HG03159 (cell line): Measurements from ENCODE around the gene DENND1B.

Source experiments
- ATAC-seq: cut with Tn5 transposase; IDR thresholded peaks from one replicate; pipeline ENCODE4 v1.9.1; 2021; ENCODE audit warnings: mild to moderate bottlenecking, moderate library complexity; ENCODE audit not compliant: unreplicated experiment

Gene DENND1B

DNA sequence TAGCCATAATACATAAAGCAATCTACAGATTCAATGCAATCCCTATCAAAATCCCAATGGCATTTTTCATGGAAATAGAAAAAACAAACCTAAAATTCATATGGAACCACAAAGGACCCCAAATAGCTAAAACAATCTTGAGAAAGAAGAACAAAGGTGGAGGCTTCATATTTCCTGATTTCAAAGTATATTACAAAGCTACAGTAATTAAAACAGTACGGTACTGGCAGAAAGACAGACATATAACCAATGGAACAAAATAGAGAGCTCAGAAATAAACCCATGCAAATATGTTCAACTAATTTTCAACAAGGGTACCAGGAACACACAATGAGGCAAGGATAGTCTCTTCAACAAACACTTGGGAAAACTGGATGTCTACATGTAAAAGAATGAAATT is 87.0 kb downstream of the DENND1B start:
- ATAC-seq: no peak

DNA sequence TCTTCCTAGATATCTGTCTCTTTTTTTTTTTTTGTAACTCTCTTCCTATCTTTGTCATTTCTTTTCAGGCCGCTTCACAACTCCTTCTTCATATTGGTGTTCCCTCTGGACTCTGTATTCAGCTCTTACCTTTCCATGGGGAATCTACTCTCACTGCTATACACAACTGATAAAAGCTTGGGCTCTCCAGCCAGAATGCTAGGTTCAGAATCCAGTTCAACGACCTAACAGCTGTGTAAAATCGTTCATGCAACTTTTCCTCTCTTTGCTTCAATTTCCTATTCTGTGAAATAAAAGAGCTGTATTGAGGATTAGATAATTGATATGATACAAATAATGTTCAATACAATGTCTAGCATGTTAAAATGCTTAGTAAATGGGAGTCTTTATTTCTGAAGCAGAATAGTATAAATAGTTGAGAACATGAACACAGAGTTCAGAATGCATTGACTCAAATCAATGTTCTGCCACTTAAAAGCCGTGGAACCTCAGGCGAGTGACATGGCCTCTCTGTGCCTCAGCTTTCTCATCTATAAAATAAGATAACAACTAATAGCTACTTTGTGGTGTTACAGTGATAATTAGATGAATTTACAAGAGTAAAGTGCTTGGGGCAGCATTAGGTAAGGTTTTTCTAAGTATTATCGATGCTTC is 88.5 kb downstream of the DENND1B start:
- no peak for ATAC-seq

DNA sequence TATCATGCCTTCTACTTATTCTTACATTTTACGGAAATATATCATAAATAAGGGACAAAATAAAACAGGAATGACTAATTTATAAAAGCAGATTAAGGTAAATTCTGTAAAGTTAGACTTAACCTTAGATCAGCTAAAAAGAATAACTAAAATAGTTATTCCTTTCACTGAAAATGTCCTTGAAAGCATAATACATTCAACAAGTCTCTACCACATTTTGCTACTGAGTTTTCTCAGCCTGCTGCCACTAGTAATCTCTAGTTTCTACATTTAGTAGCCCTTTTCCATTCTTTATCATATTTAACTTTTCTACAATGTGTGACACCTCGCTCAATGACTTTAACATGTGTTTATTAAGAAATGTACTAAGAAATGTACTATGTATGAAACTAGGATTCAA is 89.0 kb downstream of the DENND1B start:
- ATAC-seq: no peak

DNA sequence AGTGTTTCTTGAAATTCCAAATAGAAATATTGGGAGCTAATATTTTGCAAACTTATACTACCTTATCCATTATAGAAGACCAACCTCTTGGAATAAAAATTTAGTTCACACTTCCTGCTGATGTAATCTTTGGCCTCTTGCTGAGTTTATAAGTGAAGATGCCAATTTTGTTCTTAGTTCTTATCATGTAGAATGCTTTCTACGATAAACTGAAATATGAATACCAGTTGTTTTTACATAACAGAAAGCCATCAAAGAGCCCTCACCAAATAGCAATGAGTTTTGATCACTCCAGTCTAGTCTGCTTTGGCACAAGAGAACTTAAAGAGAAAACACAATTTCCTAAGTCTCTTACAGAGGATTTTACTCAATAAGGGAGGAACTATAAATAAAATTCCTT is 89.5 kb downstream of the DENND1B start:
- no peak for ATAC-seq

DNA sequence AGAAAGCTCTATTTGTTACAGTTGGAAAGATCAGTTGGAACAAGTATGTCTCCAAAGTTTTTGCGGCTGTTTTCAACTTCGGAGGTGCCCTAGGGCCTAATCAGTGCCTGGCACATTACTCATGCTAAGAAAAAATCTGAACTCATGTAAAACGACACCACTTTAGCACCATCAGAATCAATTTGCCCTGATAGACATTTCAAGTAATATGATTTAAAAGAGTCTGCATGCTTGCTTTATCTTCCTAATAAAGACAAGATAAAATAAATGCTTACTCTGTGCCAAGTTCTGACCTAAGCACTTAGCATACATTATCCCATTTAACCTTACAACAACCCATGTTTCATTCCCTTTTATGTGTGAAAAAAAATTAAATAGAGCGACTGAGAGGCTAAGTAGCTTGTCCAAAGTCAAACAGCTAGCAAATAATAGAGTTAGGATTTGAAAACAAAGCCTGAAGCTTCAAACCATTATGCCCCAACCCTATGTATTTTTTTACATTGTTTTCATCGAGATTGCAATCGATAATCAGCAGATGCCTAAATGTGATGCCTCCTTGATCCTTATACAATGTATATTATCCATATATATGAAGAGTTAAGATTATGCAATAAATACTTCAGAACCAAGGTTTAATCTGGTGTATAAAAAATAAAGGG is 91.3 kb downstream of the DENND1B start:
- ATAC-seq: no peak

DNA sequence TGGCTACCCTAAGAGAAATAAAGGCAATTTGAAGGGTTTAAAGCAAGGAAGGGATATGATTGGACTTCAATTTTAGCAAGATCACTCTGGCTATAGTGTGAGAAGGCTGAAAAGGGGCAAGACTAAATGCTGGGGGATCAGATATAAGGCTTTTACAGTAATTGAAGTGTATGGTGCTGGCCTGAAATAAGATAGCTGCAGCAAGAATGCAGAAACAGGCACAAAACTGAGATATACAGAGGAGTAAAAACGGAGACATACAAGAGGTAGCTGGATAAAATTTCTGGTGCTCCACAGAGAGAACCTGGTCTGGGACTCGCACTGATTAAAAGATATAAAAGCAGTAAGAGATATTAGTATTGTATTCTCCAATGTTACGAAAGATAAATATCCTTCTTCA is 92.0 kb downstream of the DENND1B start:
- ATAC-seq: no peak

DNA sequence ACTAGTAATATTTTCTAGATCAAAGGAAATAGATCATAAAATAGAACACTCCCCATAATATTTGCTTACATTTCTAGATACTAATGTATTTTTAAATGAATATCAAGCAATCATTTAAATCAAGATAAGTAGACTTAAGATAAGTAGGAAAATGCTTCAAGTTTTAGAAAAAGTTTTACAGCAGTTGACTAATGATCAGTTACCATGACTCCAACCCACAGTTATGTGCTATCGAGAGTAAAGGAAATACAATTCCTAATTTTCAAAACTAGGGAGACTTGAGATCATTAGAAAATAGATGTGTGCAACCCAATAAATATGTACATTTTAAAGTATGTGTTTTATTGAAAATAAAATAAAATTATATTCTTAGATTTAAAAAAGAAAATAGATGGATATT is 95.0 kb downstream of the DENND1B start:
- ATAC-seq: no peak

DNA sequence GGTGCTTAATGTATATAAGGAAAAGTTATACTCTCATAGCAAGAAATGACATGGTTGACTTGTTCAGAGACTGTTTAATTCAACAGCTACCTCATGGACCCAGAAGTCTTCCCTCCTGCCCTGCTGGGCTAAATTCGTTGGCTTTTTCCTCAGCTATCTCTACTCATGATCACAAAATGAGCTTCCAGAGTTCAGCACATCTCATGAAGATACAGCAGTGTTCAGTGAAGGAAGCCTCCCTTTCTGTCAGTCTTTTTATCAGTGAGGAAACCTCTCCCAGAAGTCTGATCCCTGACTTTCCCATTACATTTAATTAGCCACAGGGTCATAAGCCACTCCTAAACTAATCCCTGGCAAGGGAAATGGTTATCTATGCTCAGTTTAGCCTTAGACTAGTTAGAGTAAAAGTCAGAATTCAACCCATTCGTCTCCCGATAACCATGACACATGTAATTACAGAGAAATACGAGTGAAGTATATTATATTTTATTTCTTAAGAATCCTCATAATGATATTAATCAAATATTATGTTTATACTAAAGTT is 97.5 kb downstream of the DENND1B start:
- no peak for ATAC-seq

DNA sequence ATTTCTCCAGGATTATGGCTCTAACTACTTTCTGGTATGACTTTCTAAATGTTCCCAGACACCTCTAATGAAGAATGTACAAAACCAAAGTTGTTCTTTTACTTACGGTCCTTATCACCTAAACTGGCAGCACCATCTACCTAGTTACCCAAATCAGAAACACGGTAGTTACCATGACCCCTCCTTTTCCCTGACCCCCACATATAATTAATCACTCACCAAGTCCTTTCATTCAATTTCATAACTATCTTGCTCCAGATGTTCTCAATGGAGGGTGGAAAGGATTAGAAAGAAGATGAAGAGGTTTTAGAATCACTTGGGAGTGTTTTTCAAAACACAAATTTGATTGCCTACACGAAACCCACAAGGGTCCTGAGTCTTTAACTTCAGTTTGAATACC is 98.0 kb downstream of the DENND1B start:
- no peak for ATAC-seq

DNA sequence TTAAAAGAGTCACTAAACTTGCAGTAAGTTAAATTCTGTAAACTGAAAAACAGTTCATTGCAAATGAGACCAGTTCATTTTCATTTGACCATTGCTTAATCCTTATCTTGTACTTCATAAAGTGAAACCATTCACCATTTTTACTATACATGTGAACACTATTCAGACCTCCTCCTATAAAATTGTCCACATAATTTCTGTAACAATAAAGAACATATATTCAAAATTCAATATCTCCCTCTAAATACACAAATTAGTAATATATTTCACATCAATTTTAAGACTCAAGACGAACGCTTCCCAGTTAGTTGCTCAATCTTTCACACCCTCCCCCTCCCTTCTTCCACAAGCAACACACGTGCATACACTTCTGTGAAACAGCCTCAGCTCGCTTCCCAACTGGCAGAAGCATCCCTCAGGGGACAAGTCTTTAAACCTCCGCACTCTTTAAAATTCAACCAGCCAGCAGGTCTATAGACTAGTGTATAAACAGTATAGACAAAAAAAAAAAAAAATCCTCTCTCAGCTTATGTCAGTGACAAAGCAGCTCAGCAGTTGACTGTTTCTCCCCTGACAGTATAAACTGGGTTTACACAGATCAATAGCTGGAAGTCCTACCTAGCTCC is 99.6 kb downstream of the DENND1B start:
- ATAC-seq: no peak

DNA sequence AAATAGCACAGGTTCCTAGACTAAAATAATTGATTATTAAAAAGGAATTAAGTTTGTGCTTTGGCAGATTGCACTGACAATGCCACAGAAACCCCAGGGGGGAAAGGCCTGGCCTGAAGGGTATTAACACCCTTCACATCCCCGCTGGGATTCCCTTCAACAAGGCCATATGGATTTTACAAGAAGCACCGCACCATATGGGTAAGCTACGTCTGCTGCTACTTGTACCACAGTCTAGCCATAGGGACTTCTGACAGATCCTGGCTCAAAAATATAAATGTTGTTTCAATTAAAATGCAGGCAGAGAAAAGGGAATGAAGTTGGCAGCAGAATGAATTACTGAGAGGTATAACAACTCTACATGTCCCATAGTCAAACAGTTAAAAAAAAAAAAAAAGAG is 101.0 kb downstream of the DENND1B start:
- ATAC-seq: no peak

DNA sequence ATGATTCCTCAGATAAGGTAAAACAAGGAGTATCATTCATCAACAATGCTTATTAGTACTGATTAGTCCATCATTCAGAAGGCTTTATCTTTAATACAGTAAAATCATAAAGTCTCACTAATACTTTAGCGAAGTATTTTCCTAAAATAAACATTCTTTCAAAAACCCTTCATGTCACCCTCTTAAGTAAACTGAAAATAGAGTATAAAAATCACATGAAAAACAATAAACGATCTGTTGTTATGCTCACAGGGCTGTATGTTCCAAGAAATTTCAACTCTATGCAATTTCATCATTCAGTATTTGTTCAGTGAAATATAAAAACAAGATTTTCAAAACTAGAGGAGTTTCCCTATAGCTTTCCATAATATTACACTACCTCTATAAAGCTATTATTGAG is 102.0 kb downstream of the DENND1B start:
- ATAC-seq: no peak

DNA sequence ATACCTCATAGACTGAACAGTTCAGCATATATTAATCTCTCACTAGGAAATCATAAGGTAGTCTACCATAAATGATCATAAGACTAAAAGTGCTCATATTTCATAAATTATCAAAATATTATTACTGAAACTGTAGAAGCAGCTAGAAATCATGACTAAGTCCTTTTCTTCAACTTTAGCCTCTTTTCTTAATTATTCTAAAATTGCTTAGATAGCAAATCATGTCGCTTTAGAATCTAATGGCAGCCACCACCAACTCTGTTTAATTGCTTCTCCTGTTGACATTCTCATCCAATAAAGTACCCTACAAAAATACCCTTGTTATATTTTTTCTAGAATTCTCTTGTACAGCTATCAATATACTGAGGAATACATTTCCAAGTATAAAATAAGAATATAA is 102.9 kb downstream of the DENND1B start:
- ATAC-seq: no peak

DNA sequence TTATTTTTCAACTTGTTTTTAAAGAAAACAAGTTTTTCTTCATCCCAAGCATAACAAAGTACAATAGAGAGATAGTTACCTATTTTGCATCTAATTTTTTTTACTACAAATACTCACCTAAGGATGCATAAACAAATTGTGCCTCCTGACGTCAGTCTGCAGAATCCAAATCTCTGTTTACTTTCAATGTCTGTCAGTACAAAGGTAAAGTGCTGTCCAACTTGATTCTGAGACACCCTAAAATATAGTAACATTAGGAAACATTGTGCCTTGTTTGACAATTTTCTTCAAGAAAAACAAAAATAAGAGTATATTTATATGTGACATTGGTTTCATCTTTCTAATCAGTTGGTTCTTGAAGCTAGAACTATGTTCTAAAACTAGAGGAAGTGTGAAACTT is 103.4 kb downstream of the DENND1B start:
- no peak for ATAC-seq

DNA sequence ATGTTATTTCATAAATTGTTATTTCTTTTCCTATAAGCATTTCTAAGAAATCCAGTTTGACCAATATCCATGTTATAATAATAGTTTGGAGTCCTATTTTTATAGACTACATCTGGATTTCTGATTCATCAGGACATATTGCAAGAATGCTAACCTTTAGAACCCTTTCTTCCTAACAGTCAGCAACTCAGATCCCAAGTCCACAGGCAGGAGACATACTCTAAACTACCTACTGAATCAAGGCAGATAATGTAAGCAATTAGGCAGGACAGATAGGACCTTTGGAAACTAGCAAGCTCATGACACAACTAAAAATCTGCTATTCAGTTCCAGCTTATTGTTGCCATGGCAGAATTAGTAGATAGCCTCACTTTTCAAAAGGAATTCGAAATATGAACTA is 104.1 kb downstream of the DENND1B start:
- no peak for ATAC-seq

DNA sequence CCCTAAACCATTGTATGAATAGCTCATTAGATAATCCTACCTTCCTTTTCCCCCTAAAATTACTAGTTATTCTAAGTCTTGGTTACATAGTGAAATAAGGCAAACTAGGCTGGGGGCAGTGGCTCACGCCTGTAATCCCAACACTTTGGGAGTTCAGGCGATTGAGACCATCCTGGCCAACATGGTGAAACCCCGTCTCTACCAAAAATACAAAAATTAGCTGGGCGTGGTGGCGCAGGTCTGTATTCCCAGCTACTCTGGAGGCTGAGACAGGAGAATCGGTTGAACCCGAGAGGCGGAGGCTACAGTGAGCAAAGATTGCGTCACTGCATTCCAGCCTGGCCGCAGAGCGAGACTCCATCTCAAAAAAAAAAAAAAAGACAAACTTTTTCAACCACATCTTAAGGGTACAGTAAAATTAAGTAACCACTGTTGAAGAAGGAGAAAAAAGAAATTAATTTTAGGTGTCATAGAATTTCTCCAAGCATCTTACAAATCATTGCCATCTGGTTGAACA is 108.5 kb downstream of the DENND1B start:
- ATAC-seq: no peak

DNA sequence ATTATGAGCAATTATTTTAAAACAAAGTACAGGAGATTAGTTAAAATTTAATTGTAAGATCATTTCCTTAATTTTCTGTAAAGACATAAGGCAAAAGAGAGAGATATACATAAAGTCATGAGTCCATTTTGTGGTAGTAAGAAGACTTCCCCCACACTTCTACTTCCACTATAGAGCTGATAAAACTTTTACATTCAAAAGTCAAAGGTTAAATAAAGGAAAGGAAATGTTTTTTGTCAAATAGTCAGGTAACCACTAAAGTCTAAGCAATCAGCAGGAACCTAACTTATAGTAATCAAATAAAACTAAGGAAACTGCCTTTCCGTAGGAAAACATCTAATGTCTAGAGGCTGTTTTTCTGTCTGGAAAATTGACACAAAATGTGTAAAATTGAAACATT is 110.9 kb downstream of the DENND1B start:
- no peak for ATAC-seq

DNA sequence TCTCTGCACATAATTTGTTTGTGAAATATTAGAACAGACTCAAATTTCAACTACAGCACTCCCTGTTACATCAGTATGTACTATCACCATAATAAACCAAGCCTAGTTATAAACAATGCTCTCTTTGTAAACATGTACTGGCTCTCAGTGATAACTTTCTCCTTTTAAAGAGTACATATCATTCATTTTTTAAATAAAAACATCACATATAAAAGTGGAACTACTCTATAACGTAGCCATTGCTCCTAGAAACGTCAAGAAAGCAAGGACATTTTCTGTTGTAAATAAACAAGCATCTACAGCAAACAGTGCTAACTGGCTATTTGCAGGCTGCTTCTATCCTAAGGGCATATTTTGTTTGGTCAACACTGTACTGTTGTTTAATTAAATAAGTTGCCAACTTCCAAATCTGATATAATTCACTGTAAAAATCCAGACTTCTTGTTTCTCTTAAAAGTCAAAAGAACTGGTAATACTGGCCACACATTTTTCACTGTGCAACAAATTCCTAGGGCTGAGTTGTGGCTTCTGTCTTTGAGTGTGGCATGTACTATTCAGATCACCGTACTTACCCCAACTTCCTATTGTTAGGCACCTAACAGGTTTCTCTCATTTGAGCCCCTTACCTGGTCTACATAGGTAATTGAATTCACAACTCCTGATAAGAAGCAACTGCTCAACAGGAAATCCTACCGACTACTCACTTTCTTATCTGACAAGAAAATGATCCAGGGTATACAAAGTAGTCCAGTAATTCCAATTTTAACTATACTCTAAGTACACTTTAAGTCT is 111.9 kb downstream of the DENND1B start:
- ATAC-seq: no peak

DNA sequence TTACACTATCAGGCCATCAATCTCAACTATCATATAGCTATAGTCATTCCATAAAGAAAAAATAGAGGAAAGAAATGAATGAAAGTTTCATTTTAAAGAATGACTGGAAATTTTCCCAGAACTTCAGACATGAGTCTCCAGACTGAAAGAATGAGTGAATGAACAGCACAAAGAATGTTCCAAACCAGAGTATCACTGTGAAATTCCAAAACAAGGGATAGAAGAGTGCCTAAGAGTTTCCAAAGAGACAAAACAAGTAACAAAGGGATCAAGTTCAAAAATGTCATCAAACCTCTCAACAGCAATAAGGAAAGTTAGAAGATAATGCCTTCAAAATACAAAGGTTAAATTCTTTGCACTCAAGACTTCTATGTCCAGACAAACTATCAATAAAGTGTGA is 114.9 kb downstream of the DENND1B start:
- no peak for ATAC-seq

DNA sequence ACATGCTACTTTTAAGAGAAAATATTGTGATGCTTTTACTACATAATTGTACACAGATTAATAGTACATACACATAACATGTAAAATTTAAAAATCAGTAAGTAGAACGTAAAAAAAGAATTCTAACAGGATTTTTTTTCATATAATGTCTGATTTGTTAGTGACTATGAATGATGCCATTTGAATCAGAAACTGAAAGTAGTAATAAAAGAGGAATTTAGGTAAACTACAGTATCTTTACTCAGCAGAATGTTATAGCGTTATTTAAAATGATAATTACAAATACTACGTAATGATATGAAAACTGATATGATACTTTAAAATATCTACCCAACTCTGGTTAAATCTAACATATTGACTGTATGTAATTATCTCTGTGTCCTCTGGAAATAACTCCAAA is 116.1 kb downstream of the DENND1B start:
- no peak for ATAC-seq

DNA sequence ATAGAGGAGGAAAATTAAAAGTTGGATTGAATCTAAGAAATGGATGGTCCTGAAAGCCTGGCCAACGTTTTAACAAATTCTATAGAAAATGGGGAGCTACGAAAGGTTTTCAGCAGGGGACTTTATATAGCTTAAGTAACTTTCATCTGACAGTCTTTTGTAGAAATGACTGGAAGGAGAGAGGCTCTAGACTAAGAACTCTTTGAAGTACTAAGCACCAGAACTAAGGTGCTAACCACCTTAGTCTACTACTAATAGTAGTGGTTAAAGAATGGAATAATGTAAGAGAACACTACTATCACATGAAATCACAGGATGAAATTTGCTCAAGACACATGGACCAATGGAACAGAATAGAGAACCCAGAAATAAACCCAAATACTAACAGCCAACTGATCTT is 126.1 kb downstream of the DENND1B start:
- no peak for ATAC-seq
